GM12878 (cell line): ENCODE results near the gene PSPC1. TPM values are rescaled to one million over a fixed set of nuclear protein-coding genes. Genes with fewer than 3 reads are reported as not detected.

ENCODE experiments used
- ATAC-seq: fragments of 200-7000 bp; cut with Tn5 transposase; 3 replicates; pipeline ENCODE4 v1.9.1; 2020; ENCODE audit warnings: mild to moderate bottlenecking, moderate library complexity
- BruUV-seq: library from RNA; stranded (reverse); fragments of 400-500 nt; replicated peaks from 2 replicates; lab custom pipeline; 2021; lab: Mats Ljungman, UMichigan
- CTCF ChIA-PET: fragments of 300-600 bp; sonication (Branson Sonifier 250); formaldehyde crosslinking; extraction: SDS; loops from one replicate; lab custom pipeline; 2021; ENCODE audit warnings: inconsistent platforms; lab: Yijun Ruan, JAX
- POLR2A ChIA-PET: fragments of 350-600 bp; formaldehyde crosslinking; extraction: SDS; loops from one replicate; lab custom pipeline; 2021; ENCODE audit warnings: inconsistent platforms; lab: Charles Lee
- RAD21 ChIA-PET: fragments of 300-600 bp; sonication (Branson Sonifier 250); formaldehyde crosslinking; loops from one replicate; lab custom pipeline; 2023; ENCODE audit warnings: antibody characterized with exemption; ENCODE audit not compliant: unreplicated experiment; lab: Charles Lee
- SMC1A ChIA-PET: fragments of 300-600 bp; sonication (Branson Sonifier 250); formaldehyde crosslinking; loops from one replicate; lab custom pipeline; 2023; ENCODE audit not compliant: unreplicated experiment, uncharacterized antibody; lab: Charles Lee
- DNase-seq: peaks from one replicate; pipeline ENCODE4 v3.0.0-alpha.2; 2011; ENCODE audit warnings: low read depth, low spot score
- FAIRE-seq: peaks from 3 replicates; lab custom pipeline; 2011; peaks lifted over from hg19 to GRCh38; lab: Jason Lieb, UNC
- H2AFZ ChIP-seq: 2 replicates; pipeline ENCODE4 v1.6.0; 2011; ENCODE audit warnings: low read depth, low read length, control low read depth; ENCODE audit not compliant: control insufficient read depth
- H3K27ac ChIP-seq: 2 replicates; pipeline ENCODE4 v1.5.1; 2011; ENCODE audit warnings: control low read depth; ENCODE audit not compliant: control insufficient read depth, insufficient read depth
- H3K27me3 ChIP-seq, 2 experiments: replicated peaks in 1 of 2; 2 replicates each; pipeline versions ENCODE4 v1.6.0 to v1.6.1; 2011; ENCODE audit warnings: low read length in 1 of 2; ENCODE audit not compliant: control insufficient read depth in 2 of 2, insufficient read depth in 2 of 2
- H3K36me3 ChIP-seq, 2 experiments: 2 replicates each; pipeline ENCODE4 v1.5.1; 2011; ENCODE audit warnings: low read length in 1 of 2; ENCODE audit not compliant: control insufficient read depth in 2 of 2, insufficient read depth in 2 of 2
- H3K4me1 ChIP-seq: 2 replicates; pipeline ENCODE4 v1.6.1; 2011; ENCODE audit warnings: mild to moderate bottlenecking, low read length, moderate library complexity, mixed read lengths; ENCODE audit not compliant: control insufficient read depth, insufficient read depth
- H3K4me2 ChIP-seq: 2 replicates; pipeline ENCODE4 v1.6.0; 2011; ENCODE audit warnings: control low read depth; ENCODE audit not compliant: control insufficient read depth, insufficient read depth
- H3K4me3 ChIP-seq: fragments of 200-600 bp; sonication (generic); 2 replicates; pipeline ENCODE4 v1.5.1; 2016
- H3K79me2 ChIP-seq: 2 replicates; pipeline ENCODE4 v1.6.0; 2011; ENCODE audit warnings: low read length; ENCODE audit not compliant: control insufficient read depth, insufficient read depth
- H3K9ac ChIP-seq: 2 replicates; pipeline ENCODE4 v1.8.0; 2011; ENCODE audit warnings: low read length, control low read depth, mixed read lengths; ENCODE audit not compliant: control insufficient read depth, insufficient read depth
- H3K9me3 ChIP-seq: replicated peaks from 3 replicates; pipeline ENCODE4 v1.5.1; 2011; ENCODE audit warnings: mild to moderate bottlenecking, low read length; ENCODE audit not compliant: control insufficient read depth, insufficient read depth
- H4K20me1 ChIP-seq: 2 replicates; pipeline ENCODE4 v1.6.0; 2011; ENCODE audit not compliant: control insufficient read depth, insufficient read depth
- CBX5 ChIP-seq: sonication (generic); IDR thresholded peaks from 2 replicates; pipeline ENCODE4 v1.6.1; 2016; ENCODE audit warnings: low read depth, moderate library complexity, mild to moderate bottlenecking, inconsistent platforms
- GATAD2B ChIP-seq: fragments of 450-650 bp; conservative IDR thresholded peaks from 2 replicates; pipeline ENCODE4 v1.6.1; 2017; ENCODE audit warnings: low read depth, mild to moderate bottlenecking, moderate library complexity
- HDAC6 ChIP-seq: fragments of 200-600 bp; sonication (generic); IDR thresholded peaks from one replicate; pipeline ENCODE4 v1.8.0; 2017; ENCODE audit warnings: antibody characterized with exemption; ENCODE audit not compliant: unreplicated experiment
- KAT2A ChIP-seq: conservative IDR thresholded peaks from 2 replicates; pipeline ENCODE4 v1.6.1; 2011; ENCODE audit warnings: low read depth, low read length; ENCODE audit not compliant: control insufficient read depth
- KDM1A ChIP-seq: fragments of 200-600 bp; sonication (generic); IDR thresholded peaks from 2 replicates; pipeline ENCODE4 v1.6.1; 2016; ENCODE audit warnings: borderline replicate concordance
- LARP7 ChIP-seq: fragments of 450-650 bp; IDR thresholded peaks from 2 replicates; pipeline ENCODE4 v1.6.1; 2017; ENCODE audit warnings: mild to moderate bottlenecking
- MEF2B ChIP-seq: fragments of 450-650 bp; IDR thresholded peaks from 2 replicates; pipeline ENCODE4 v1.6.1; 2018; ENCODE audit warnings: mild to moderate bottlenecking, moderate library complexity; ENCODE audit not compliant: partially characterized antibody, poor library complexity, severe bottlenecking
- RAD51 ChIP-seq: fragments of 450-650 bp; IDR thresholded peaks from 2 replicates; pipeline ENCODE4 v1.6.1; 2016; ENCODE audit warnings: moderate library complexity, mild to moderate bottlenecking, inconsistent platforms
- RCOR1 ChIP-seq: conservative IDR thresholded peaks from 2 replicates; pipeline ENCODE4 v1.6.1; 2012; ENCODE audit warnings: low read depth, low read length, improper control_type of control experiment
- SIX5 ChIP-seq: IDR thresholded peaks from 2 replicates; pipeline ENCODE4 v1.6.1; 2011; ENCODE audit warnings: mild to moderate bottlenecking, low read depth, low read length, moderate library complexity; ENCODE audit not compliant: severe bottlenecking
- SRF ChIP-seq, 2 experiments: IDR thresholded peaks; 2 replicates each; pipeline ENCODE4 v1.6.1; 2011; ENCODE audit warnings: low read depth in 2 of 2, low read length in 2 of 2, mild to moderate bottlenecking in 1 of 2, moderate library complexity in 1 of 2
- ZBED1 ChIP-seq: IDR thresholded peaks from 2 replicates; pipeline ENCODE4 v1.6.1; 2016; ENCODE audit warnings: borderline replicate concordance
- ZSCAN29 ChIP-seq: fragments of 450-650 bp; IDR thresholded peaks from 2 replicates; pipeline ENCODE4 v1.6.1; 2017; ENCODE audit warnings: mild to moderate bottlenecking, moderate library complexity
- WGBS: methylation state at CpG from one replicate; pipeline ENCODE4 v1.1.6; 2016; ENCODE audit warnings: low lambda C conversion rate; ENCODE audit not compliant: insufficient replicate concordance, insufficient coverage; ENCODE audit errors: missing lambda C conversion rate; 5-methylcytosine and 5-hydroxymethylcytosine counted together
- in situ Hi-C: fragments of 300-500 bp; cut with MboI; formaldehyde crosslinking; loops from 9 replicates; pipeline ENCODE4 v1.14.3; 2018; ENCODE audit warnings: mixed read lengths
- intact Hi-C: fragments of 100-400 bp; cut with micrococcal nuclease; formaldehyde crosslinking; loops from one replicate; pipeline ENCODE4 v1.14.2; 2022; ENCODE audit not compliant: unreplicated experiment
- polyA plus RNA-seq, 11 experiments: library from polyadenylated mRNA; depleted of rRNA in 4 of 11; unstranded in 6 of 11; stranded (reverse) in 5 of 11; fragments of >200 nt; fragmentation: Nextera tagmentation in 4 of 11; fragmentation: Illumina TruSeq in 1 of 11; extraction: Ambion mirVana in 4 of 11; extraction: Trizol in 1 of 11; gene quantifications; 1 replicate in 1 of 11; 2 replicates in 10 of 11; pipeline versions ENCODE4 v1.2.1 to v1.2.3, GENCODE V29; 2011 to 2016; ENCODE audit warnings: inconsistent platforms in 2 of 11, missing spikeins in 2 of 11, low read depth in 1 of 11
- total RNA-seq, 4 experiments: library from RNA; depleted of rRNA in 3 of 4; stranded (reverse); fragments of >200 nt in 3 of 4; fragmentation: Illumina TruSeq in 1 of 4; extraction: Trizol in 1 of 4; gene quantifications; 2 replicates each; pipeline versions ENCODE4 v1.2.1 to v1.2.3, GENCODE V29; 2013 to 2021
- TF ChIP-seq, protein P1 (sequence below): IDR thresholded peaks from 2 replicates; pipeline ENCODE4 v1.6.1; 2011; ENCODE audit warnings: borderline replicate concordance, low read depth, mild to moderate bottlenecking, moderate library complexity, mixed read lengths, low read length; ENCODE audit not compliant: insufficient read depth; ENCODE audit errors: extremely low read length

The PSPC1 gene
- total and polyA plus RNA-seq, 10 of the 15 experiments (the other 5 are each of a cell fraction or from before 2014, with no cell fraction given): 17.7 to 76.3 (median 66.8) TPM

DNA sequence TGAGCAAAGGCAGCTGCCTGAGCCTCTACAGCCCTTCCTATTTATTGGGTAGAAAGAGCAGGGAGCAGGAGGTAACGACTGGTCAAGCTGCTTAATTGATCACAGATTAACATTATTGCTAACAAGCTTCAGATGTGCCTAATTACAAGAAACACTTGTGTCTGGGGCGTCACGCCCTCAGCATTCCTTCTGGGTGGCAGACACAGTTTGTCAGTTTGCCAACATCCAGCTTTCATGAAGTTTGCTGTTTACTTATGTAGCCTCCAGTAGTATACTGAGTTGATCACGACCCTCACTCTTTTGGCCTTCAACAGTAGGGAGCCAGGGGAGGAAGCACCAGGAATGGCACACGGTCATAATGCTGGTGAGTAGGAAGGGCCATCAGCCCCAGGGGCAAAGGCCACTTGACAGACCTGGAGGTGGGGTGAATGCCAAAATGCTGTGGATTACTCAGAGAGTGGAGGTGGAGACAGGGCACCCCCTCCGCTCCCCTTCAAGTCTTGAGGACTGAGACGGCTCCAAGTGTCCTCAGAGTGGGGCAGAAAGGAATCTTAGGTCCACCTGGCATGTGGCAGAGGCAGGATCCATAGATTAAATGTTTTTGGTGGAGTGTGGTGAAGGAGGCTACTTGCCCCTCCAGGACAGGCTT, 34.9 kb upstream of the PSPC1 start:
- ChIA-PET POLR2A (interaction anchor here (0.6 kb wide), 1 partner anchor 31 kb away, joined by 4 read pairs; no protein-coding TSS in a partner anchor), SMC1A (no interaction called here), CTCF (interaction anchor here (0.6 to 1.1 kb wide), 2 partner anchors 10 to 214 kb away, joined by 3 read pairs; no protein-coding TSS in a partner anchor), RAD21 (interaction anchor here (1.0 kb wide), 1 partner anchor 36 kb away, joined by 3 read pairs; no protein-coding TSS in a partner anchor)
- no peaks in the 10 kb centered on the region for H3K27me3 ChIP-seq
- H3K4me2 ChIP-seq: no peak overlapping the region
- BruUV-seq: no TSS peak
- H2AFZ ChIP-seq: no peak overlapping the region
- H3K36me3 ChIP-seq: peaks cover 7% of the 10 kb centered on the region in 2 experiments; a peak in 3 of 4 replicates
- no peak for FAIRE-seq
- intact Hi-C loops: no loop called here
- no peaks in the 10 kb centered on the region for H3K79me2 ChIP-seq
- no peak overlapping the region for H3K4me3 ChIP-seq
- in situ Hi-C loops: no loop called here
- H3K27ac ChIP-seq: no peak overlapping the region
- TF ChIP-seq RAD51 (no peak), GATAD2B (no peak), LARP7 (no peak), CBX5 (no peak), HDAC6 (no peak), ZBED1 (no peak), SRF (IDR thresholded peaks at IDR 0.05; ENCODE audit: low read depth in 2 of 2, low read length in 2 of 2) (no peak), RCOR1 (no peak), KAT2A (no peak), MEF2B (no peak), SIX5 (no peak), ZSCAN29 (no peak), KDM1A (no peak)
- TF ChIP-seq, protein P1, sequence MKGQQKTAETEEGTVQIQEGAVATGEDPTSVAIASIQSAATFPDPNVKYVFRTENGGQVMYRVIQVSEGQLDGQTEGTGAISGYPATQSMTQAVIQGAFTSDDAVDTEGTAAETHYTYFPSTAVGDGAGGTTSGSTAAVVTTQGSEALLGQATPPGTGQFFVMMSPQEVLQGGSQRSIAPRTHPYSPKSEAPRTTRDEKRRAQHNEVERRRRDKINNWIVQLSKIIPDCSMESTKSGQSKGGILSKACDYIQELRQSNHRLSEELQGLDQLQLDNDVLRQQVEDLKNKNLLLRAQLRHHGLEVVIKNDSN: no peak
- no peaks in the 10 kb centered on the region for H3K9me3 ChIP-seq
- DNase-seq: no peak
- no peaks in the 10 kb centered on the region for H4K20me1 ChIP-seq
- ATAC-seq: no peak
- no peaks in the 10 kb centered on the region for H3K4me1 ChIP-seq
- no peak overlapping the region for H3K9ac ChIP-seq
- WGBS: 96% methylated on average over 7 of the region's 7 CpGs
